A549 (cell line): ENCODE results near the gene TMEM203. TPM values are rescaled to one million over a fixed set of nuclear protein-coding genes. Genes with fewer than 3 reads are reported as not detected.

ENCODE experiments used
- ATAC-seq, 2 experiments: fragments of 200-7000 bp in 1 of 2; fragments of >200 bp in 1 of 2; cut with Nextera tagmentation in 1 of 2; cut with Tn5 transposase in 1 of 2; 3 replicates each; pipeline versions ENCODE4 v1.8.0 to v1.9.1; 2018 to 2020; ENCODE audit warnings: mild to moderate bottlenecking in 1 of 2, moderate library complexity in 1 of 2
- CTCF ChIA-PET: fragments of 300-600 bp; sonication (Branson Sonifier 250); formaldehyde crosslinking; extraction: SDS; loops from one replicate; lab custom pipeline; 2021; ENCODE audit warnings: antibody characterized with exemption, inconsistent platforms; lab: Yijun Ruan, JAX
- POLR2A ChIA-PET: fragments of 350-600 bp; formaldehyde crosslinking; extraction: SDS; loops from one replicate; lab custom pipeline; 2021; ENCODE audit warnings: antibody characterized with exemption, inconsistent platforms; lab: Yijun Ruan, JAX
- DNase-seq, 2 experiments: peaks; one replicate each; pipeline versions ENCODE4 v3.0.0 to v3.0.0-alpha.2; 2011 to 2016; ENCODE audit warnings: low read depth in 1 of 2, low spot score in 1 of 2
- FAIRE-seq: peaks from 2 replicates; lab custom pipeline; 2011; peaks lifted over from hg19 to GRCh38; lab: Jason Lieb, UNC
- H3K27ac ChIP-seq, 2 experiments: fragments of >200 bp; sonication (Bioruptor Twin); formaldehyde crosslinking; 3 replicates each; pipeline ENCODE4 v1.5.1; 2016 to 2017
- H3K4me1 ChIP-seq: fragments of >200 bp; sonication (Bioruptor Twin); formaldehyde crosslinking; 3 replicates; pipeline ENCODE4 v1.6.1; 2016
- H3K4me2 ChIP-seq: fragments of >200 bp; sonication (Bioruptor Twin); formaldehyde crosslinking; 3 replicates; pipeline ENCODE4 v1.6.1; 2016
- H3K4me3 ChIP-seq: fragments of >200 bp; sonication (Bioruptor Twin); formaldehyde crosslinking; 3 replicates; pipeline ENCODE4 v1.5.1; 2016
- H3K9me3 ChIP-seq: fragments of >200 bp; sonication (Bioruptor Twin); formaldehyde crosslinking; 3 replicates; pipeline ENCODE4 v1.6.1; 2016
- CBX2 ChIP-seq: fragments of 200-600 bp; sonication (generic); IDR thresholded peaks from 2 replicates; pipeline ENCODE4 v1.6.1; 2016; ENCODE audit warnings: low read depth, mild to moderate bottlenecking, borderline replicate concordance
- CBX8 ChIP-seq: fragments of 200-600 bp; sonication (generic); IDR thresholded peaks from 2 replicates; pipeline ENCODE4 v1.6.1; 2016
- CEBPB ChIP-seq, 2 experiments: fragments of >200 bp in 1 of 2; sonication (Bioruptor Twin) in 1 of 2; formaldehyde crosslinking in 1 of 2; IDR thresholded peaks; 2 replicates each; pipeline ENCODE4 v1.6.1; 2012 to 2016
- CHD2 ChIP-seq: fragments of 150-350 bp; IDR thresholded peaks from 2 replicates; pipeline ENCODE4 v1.6.1; 2014; ENCODE audit warnings: low read length; ENCODE audit not compliant: partially characterized antibody
- CHD4 ChIP-seq: fragments of 200-600 bp; sonication (generic); IDR thresholded peaks from 2 replicates; pipeline ENCODE4 v1.6.1; 2016; ENCODE audit warnings: antibody characterized with exemption, mild to moderate bottlenecking, borderline replicate concordance
- EHF ChIP-seq: fragments of 250-450 bp; sonication (Bioruptor Pico); IDR thresholded peaks from 2 replicates; pipeline ENCODE4 v1.5.0; 2020; ENCODE audit warnings: mild to moderate bottlenecking
- FOSB ChIP-seq: fragments of 250-450 bp; sonication (Bioruptor Pico); IDR thresholded peaks from 2 replicates; pipeline ENCODE4 v1.5.0; 2020; ENCODE audit warnings: mild to moderate bottlenecking, moderate library complexity
- GATA3 ChIP-seq: IDR thresholded peaks from 2 replicates; pipeline ENCODE4 v1.6.1; 2012; ENCODE audit warnings: borderline replicate concordance
- HDAC2 ChIP-seq: fragments of 200-600 bp; sonication (generic); IDR thresholded peaks from 2 replicates; pipeline ENCODE4 v1.6.1; 2016
- HES2 ChIP-seq: fragments of >200 bp; sonication (Bioruptor Twin); formaldehyde crosslinking; IDR thresholded peaks from 2 replicates; pipeline ENCODE4 v1.6.1; 2016
- HOXA7 ChIP-seq: fragments of 250-450 bp; sonication (Bioruptor Pico); IDR thresholded peaks from 2 replicates; pipeline ENCODE4 v1.5.0; 2020; ENCODE audit warnings: mild to moderate bottlenecking, moderate library complexity
- HOXB13 ChIP-seq: fragments of 250-450 bp; sonication (Bioruptor Pico); IDR thresholded peaks from 2 replicates; pipeline ENCODE4 v1.5.0; 2020; ENCODE audit warnings: low read depth, mild to moderate bottlenecking, moderate library complexity
- JUN ChIP-seq, 2 experiments: fragments of >200 bp; sonication (Bioruptor Twin); formaldehyde crosslinking; IDR thresholded peaks; 2 replicates in 1 of 2; 3 replicates in 1 of 2; pipeline ENCODE4 v1.6.1; 2016 to 2017
- JUNB ChIP-seq: fragments of >200 bp; sonication (Bioruptor Twin); formaldehyde crosslinking; IDR thresholded peaks from 2 replicates; pipeline ENCODE4 v1.6.1; 2016
- MAFK ChIP-seq: fragments of 450-650 bp; IDR thresholded peaks from 2 replicates; pipeline ENCODE4 v1.6.1; 2014; ENCODE audit not compliant: partially characterized antibody
- MAX ChIP-seq: IDR thresholded peaks from 2 replicates; pipeline ENCODE4 v1.6.1; 2012
- MAZ ChIP-seq: fragments of 150-350 bp; IDR thresholded peaks from 2 replicates; pipeline ENCODE4 v1.6.1; 2014; ENCODE audit warnings: antibody characterized with exemption, low read depth, low read length, borderline replicate concordance
- NPAS2 ChIP-seq: fragments of 250-450 bp; sonication (Bioruptor Pico); IDR thresholded peaks from 2 replicates; pipeline ENCODE4 v1.8.0; 2022; ENCODE audit warnings: mild to moderate bottlenecking, moderate library complexity, borderline replicate concordance
- NR3C1 ChIP-seq: fragments of >200 bp; sonication (Bioruptor Twin); formaldehyde crosslinking; IDR thresholded peaks from 3 replicates; pipeline ENCODE4 v1.6.1; 2017
- PHF8 ChIP-seq: fragments of 200-600 bp; sonication (generic); IDR thresholded peaks from 2 replicates; pipeline ENCODE4 v1.6.1; 2016; ENCODE audit warnings: low read depth, mild to moderate bottlenecking, antibody characterized with exemption, moderate library complexity, borderline replicate concordance
- POLR2A ChIP-seq: IDR thresholded peaks from 2 replicates; pipeline ENCODE4 v1.6.1; 2012; ENCODE audit warnings: mild to moderate bottlenecking, low read length
- POLR2AphosphoS2 ChIP-seq: conservative IDR thresholded peaks from 2 replicates; pipeline ENCODE4 v1.6.1; 2012; ENCODE audit warnings: low read length, improper control_type of control experiment, inconsistent platforms
- RARB ChIP-seq: fragments of 250-450 bp; sonication (Bioruptor Pico); IDR thresholded peaks from 2 replicates; pipeline ENCODE4 v1.8.0; 2021; ENCODE audit warnings: mild to moderate bottlenecking, moderate library complexity
- RCOR1 ChIP-seq: fragments of 150-350 bp; IDR thresholded peaks from 2 replicates; pipeline ENCODE4 v1.6.1; 2014; ENCODE audit warnings: antibody characterized with exemption, low read length, low read depth
- TFCP2L1 ChIP-seq: fragments of 250-450 bp; sonication (Bioruptor Pico); IDR thresholded peaks from 2 replicates; pipeline ENCODE4 v1.5.0; 2021; ENCODE audit warnings: mild to moderate bottlenecking
- TP53 ChIP-seq: fragments of 250-450 bp; sonication (Bioruptor Pico); IDR thresholded peaks from 2 replicates; pipeline ENCODE4 v1.5.0; 2021; ENCODE audit warnings: mild to moderate bottlenecking, moderate library complexity
- USF2 ChIP-seq: fragments of 450-650 bp; IDR thresholded peaks from 2 replicates; pipeline ENCODE4 v1.6.1; 2014; ENCODE audit warnings: antibody characterized with exemption
- ZNF302 ChIP-seq: fragments of 250-450 bp; sonication (Bioruptor Pico); IDR thresholded peaks from 2 replicates; pipeline ENCODE4 v1.9.0; 2021; ENCODE audit warnings: inconsistent platforms, mild to moderate bottlenecking, moderate library complexity
- WGBS: methylation state at CpG from one replicate; pipeline ENCODE4 v1.1.6; 2017; ENCODE audit errors: missing lambda C conversion rate; 5-methylcytosine and 5-hydroxymethylcytosine counted together
- polyA plus RNA-seq, 4 experiments: library from polyadenylated mRNA; depleted of rRNA in 3 of 4; stranded (reverse); fragments of >200 nt; fragmentation: RNase III in 1 of 4; extraction: RNeasy Plus Mini Kit Qiagen cat#74134 plus additional on column Dnase treatment in 1 of 4; gene quantifications; 2 replicates in 3 of 4; 3 replicates in 1 of 4; pipeline ENCODE4 v1.2.3, GENCODE V29; 2011 to 2017
- TF ChIP-seq, protein P1 (sequence below): IDR thresholded peaks from 2 replicates; pipeline ENCODE4 v1.6.1; 2012
- TF ChIP-seq, protein P2 (sequence below): fragments of >200 bp; sonication (Bioruptor Twin); formaldehyde crosslinking; IDR thresholded peaks from 3 replicates; pipeline ENCODE4 v1.6.1; 2016
- TF ChIP-seq, protein P3 (sequence below): fragments of 200-600 bp; sonication (generic); IDR thresholded peaks from 2 replicates; pipeline ENCODE4 v1.6.1; 2016; ENCODE audit warnings: antibody characterized with exemption, mild to moderate bottlenecking, moderate library complexity

Gene TMEM203
- polyA plus RNA-seq, 2 of the 4 experiments (the other 2 are of a cell fraction) = 31.0 to 47.3 TPM

- Histone ChIP-seq H3K4me3 (no peak overlapping the region), H3K27ac (no peak overlapping the region), H3K9me3 (no peaks in the 10 kb centered on the region), H3K4me1 (no peaks in the 10 kb centered on the region), H3K4me2 (no peak overlapping the region)
- no peak for DNase-seq
- TF ChIP-seq, protein P1, sequence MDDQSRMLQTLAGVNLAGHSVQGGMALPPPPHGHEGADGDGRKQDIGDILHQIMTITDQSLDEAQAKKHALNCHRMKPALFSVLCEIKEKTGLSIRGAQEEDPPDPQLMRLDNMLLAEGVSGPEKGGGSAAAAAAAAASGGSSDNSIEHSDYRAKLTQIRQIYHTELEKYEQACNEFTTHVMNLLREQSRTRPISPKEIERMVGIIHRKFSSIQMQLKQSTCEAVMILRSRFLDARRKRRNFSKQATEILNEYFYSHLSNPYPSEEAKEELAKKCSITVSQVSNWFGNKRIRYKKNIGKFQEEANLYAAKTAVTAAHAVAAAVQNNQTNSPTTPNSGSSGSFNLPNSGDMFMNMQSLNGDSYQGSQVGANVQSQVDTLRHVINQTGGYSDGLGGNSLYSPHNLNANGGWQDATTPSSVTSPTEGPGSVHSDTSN = no peak
- TF ChIP-seq GATA3 (no peak), TFCP2L1 (CRISPR knock-in tag) (no peak), MAFK (no peak), ZNF302 (CRISPR knock-in tag) (no peak), FOSB (CRISPR knock-in tag) (no peak), HOXB13 (CRISPR knock-in tag) (no peak), NPAS2 (CRISPR knock-in tag) (no peak), POLR2AphosphoS2 (no peak), JUNB (no peak), HES2 (no peak), CBX8 (no peak), HOXA7 (CRISPR knock-in tag) (no peak)
- TF ChIP-seq, protein P2, sequence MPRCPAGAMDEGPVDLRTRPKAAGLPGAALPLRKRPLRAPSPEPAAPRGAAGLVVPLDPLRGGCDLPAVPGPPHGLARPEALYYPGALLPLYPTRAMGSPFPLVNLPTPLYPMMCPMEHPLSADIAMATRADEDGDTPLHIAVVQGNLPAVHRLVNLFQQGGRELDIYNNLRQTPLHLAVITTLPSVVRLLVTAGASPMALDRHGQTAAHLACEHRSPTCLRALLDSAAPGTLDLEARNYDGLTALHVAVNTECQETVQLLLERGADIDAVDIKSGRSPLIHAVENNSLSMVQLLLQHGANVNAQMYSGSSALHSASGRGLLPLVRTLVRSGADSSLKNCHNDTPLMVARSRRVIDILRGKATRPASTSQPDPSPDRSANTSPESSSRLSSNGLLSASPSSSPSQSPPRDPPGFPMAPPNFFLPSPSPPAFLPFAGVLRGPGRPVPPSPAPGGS = no peak
- TF ChIP-seq, protein P3, sequence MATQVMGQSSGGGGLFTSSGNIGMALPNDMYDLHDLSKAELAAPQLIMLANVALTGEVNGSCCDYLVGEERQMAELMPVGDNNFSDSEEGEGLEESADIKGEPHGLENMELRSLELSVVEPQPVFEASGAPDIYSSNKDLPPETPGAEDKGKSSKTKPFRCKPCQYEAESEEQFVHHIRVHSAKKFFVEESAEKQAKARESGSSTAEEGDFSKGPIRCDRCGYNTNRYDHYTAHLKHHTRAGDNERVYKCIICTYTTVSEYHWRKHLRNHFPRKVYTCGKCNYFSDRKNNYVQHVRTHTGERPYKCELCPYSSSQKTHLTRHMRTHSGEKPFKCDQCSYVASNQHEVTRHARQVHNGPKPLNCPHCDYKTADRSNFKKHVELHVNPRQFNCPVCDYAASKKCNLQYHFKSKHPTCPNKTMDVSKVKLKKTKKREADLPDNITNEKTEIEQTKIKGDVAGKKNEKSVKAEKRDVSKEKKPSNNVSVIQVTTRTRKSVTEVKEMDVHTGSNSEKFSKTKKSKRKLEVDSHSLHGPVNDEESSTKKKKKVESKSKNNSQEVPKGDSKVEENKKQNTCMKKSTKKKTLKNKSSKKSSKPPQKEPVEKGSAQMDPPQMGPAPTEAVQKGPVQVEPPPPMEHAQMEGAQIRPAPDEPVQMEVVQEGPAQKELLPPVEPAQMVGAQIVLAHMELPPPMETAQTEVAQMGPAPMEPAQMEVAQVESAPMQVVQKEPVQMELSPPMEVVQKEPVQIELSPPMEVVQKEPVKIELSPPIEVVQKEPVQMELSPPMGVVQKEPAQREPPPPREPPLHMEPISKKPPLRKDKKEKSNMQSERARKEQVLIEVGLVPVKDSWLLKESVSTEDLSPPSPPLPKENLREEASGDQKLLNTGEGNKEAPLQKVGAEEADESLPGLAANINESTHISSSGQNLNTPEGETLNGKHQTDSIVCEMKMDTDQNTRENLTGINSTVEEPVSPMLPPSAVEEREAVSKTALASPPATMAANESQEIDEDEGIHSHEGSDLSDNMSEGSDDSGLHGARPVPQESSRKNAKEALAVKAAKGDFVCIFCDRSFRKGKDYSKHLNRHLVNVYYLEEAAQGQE = no peak
- WGBS = 88% methylated on average over 17 of the region's 19 CpGs
- CTCF ChIA-PET = interaction anchor here (0.6 to 16.5 kb wide), 8 partner anchors 10 to 59 kb away, joined by 3 to 156 read pairs (median 8); partner anchors contain the start of genes ANAPC2, LRRC26 and SSNA1
- no peak for ATAC-seq
- POLR2A ChIA-PET = no interaction called here
- FAIRE-seq = no peak
Measured at GRCh38 chr9:137178939-137179630, 26.4 kb downstream of the TMEM203 start.

DNA sequence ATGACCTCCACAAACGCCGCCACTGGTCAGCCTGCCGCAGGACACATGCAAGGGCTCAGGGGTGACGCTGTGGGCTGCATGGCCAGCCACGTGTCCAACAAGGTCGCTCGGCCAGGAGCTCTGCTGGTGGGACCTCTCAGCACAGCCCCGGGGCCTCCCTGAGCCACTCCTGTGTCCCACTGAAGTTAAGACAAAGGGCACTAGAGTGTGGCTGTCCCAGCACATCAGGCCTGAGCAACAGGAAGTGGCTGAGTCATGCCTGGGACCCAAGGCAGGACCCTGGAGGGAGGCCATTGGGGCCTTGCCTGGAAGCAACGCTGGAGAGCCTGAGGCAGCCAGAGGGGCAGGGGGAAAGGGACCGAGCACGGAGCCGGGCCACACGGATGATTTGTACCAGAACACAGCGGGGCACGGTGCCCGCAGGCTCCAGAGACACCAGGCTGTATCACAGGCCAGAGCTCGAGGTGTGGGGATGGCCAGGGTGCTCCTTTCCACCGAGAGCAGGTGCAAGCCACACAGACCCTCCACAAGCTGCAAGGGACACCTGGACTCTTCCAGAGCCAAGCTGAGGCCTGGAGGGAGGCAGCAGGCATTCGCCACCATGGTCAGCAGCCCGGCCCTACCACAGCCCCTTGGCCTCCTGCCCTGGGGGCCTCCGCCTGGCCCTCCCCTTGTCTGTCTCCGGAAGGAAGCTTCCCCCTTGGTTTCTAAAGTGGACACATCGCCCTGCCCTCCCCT is 27.1 kb downstream of the TMEM203 start:
- no peak overlapping the region for H3K4me2 ChIP-seq
- CTCF ChIA-PET = interaction anchor here (0.6 to 16.5 kb wide), 9 partner anchors 9 to 59 kb away, joined by 3 to 156 read pairs (median 8); partner anchors contain the start of genes ANAPC2, LRRC26 and SSNA1
- no peaks in the 10 kb centered on the region for H3K9me3 ChIP-seq
- WGBS = 93% methylated on average over 23 of the region's 23 CpGs
- FAIRE-seq = no peak
- no peak overlapping the region for H3K27ac ChIP-seq
- ATAC-seq = no peak
- no peak overlapping the region for H3K4me3 ChIP-seq
- DNase-seq = no peak
- H3K4me1 ChIP-seq = no peaks in the 10 kb centered on the region
- POLR2A ChIA-PET = no interaction called here
- TF ChIP-seq JUN (IDR thresholded peaks at IDR 0.05) = no peak
- TF ChIP-seq TP53 (CRISPR knock-in tag) = no peak
- TF ChIP-seq MAX = no peak
- no peak for TF ChIP-seq HES2
- TF ChIP-seq CHD2 = no peak
- no peak for TF ChIP-seq CHD4
- TF ChIP-seq NR3C1 = no peak
- no peak for TF ChIP-seq HDAC2
- no peak for TF ChIP-seq PHF8
- TF ChIP-seq CEBPB (IDR thresholded peaks at IDR 0.05) = no peak
- TF ChIP-seq RARB (CRISPR knock-in tag) = no peak
- TF ChIP-seq USF2 = no peak
- no peak for TF ChIP-seq POLR2A
- TF ChIP-seq MAFK = no peak
- no peak for TF ChIP-seq EHF
- no peak for TF ChIP-seq CBX2
- TF ChIP-seq MAZ = no peak
- no peak for TF ChIP-seq RCOR1
- TF ChIP-seq GATA3 = no peak
